Uterus (tissue), 2 donors: ENCODE measurements around the gene NOL4L.

Source experiments
- POLR2A ChIP-seq, 2 donors: fragments of 450-650 bp; IDR thresholded peaks; one replicate each; pipeline ENCODE4 v1.6.1; 2016; ENCODE audit warnings: antibody characterized with exemption in 2 of 2, mild to moderate bottlenecking in 1 of 2, moderate library complexity in 1 of 2
- TF ChIP-seq, protein P1 (sequence below), 4 experiments: fragments of 200-600 bp in 2 of 4; fragments of 450-650 bp in 2 of 4; sonication (generic) in 2 of 4; IDR thresholded peaks; one replicate each; pipeline ENCODE4 v1.5.1; 2016 to 2019; ENCODE audit warnings: antibody characterized with exemption in 4 of 4, mild to moderate bottlenecking in 2 of 4, moderate library complexity in 1 of 4

DNA sequence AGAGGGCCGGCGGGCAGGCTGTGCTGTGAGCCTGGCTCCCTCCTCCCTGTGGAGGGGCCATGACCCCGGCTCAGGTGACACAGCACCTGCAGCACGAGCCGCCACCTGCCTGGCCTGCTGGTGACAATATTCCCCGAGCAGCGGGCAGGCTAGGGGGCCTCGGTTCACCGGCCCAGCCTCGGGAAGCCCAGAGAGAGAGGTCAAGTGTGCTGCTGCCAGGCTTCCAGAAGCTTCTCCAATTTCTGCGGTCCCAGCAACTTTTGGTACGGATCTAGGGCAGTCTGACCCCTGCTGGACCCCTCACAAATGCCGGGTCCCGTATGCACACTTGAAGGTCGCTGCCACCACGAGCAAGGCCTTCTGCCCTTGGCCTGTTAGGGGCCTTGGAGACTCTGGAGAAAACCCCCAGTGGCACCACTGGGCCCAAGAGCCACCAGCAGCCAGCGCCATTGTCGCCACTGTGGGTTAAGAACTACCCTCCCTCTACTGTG is 38.6 kb upstream of the NOL4L start:
- TF ChIP-seq, protein P1, sequence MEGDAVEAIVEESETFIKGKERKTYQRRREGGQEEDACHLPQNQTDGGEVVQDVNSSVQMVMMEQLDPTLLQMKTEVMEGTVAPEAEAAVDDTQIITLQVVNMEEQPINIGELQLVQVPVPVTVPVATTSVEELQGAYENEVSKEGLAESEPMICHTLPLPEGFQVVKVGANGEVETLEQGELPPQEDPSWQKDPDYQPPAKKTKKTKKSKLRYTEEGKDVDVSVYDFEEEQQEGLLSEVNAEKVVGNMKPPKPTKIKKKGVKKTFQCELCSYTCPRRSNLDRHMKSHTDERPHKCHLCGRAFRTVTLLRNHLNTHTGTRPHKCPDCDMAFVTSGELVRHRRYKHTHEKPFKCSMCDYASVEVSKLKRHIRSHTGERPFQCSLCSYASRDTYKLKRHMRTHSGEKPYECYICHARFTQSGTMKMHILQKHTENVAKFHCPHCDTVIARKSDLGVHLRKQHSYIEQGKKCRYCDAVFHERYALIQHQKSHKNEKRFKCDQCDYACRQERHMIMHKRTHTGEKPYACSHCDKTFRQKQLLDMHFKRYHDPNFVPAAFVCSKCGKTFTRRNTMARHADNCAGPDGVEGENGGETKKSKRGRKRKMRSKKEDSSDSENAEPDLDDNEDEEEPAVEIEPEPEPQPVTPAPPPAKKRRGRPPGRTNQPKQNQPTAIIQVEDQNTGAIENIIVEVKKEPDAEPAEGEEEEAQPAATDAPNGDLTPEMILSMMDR (IDR thresholded peaks at IDR 0.05): no peak
- TF ChIP-seq POLR2A (IDR thresholded peaks at IDR 0.05): no peak
